ENCODE data around the gene CEP295NL.
A peak's percentile ranks its signal among the peaks of the same experiment; 100 is the strongest.
"Not testable (repeated sequence)": the region's sequence is repeated elsewhere in the genome, so short reads cannot be mapped to it uniquely, and the experiment has no call there.

Gene CEP295NL

GRCh38 chr17:78912082-78912481 lies 9.1 kb upstream of the CEP295NL start:
- no peak for DNase-seq (ENCODE audit: low read depth)
- H3K4me3 ChIP-seq (ENCODE audit: low read depth, low read length) = no peak overlapping the region
- TF ChIP-seq POLR2A (IDR thresholded peaks at IDR 0.05; ENCODE audit: extremely low read depth, insufficient read length) = no peak
- TF ChIP-seq MYC (IDR thresholded peaks at IDR 0.05; ENCODE audit: low read depth, low read length) = no peak
- no peak for TF ChIP-seq CTCF (IDR thresholded peaks at IDR 0.05; ENCODE audit: low read depth, low read length)
- TF ChIP-seq MAX (IDR thresholded peaks at IDR 0.05; ENCODE audit: low read depth, low read length) = no peak

- DNase-seq (ENCODE audit: low read depth); H3K4me3 ChIP-seq (ENCODE audit: low read depth, low read length): not testable (repeated sequence)
Observed at GRCh38 chr17:78911543-78911942, 8.5 kb upstream of the CEP295NL start.

- peak; percentile 55 for DNase-seq (ENCODE audit: low read depth)
- no peak overlapping the region for H3K4me3 ChIP-seq (ENCODE audit: low read depth, low read length)
- TF ChIP-seq MAX (IDR thresholded peaks at IDR 0.05; ENCODE audit: low read depth, low read length) = no peak
- TF ChIP-seq CTCF (IDR thresholded peaks at IDR 0.05; ENCODE audit: low read depth, low read length) = no peak
- TF ChIP-seq POLR2A (IDR thresholded peaks at IDR 0.05; ENCODE audit: extremely low read depth, insufficient read length) = no peak
- TF ChIP-seq MYC (IDR thresholded peaks at IDR 0.05; ENCODE audit: low read depth, low read length) = no peak
Observed at GRCh38 chr17:78910497-78911284, 7.7 kb upstream of the CEP295NL start.

GRCh38 chr17:78908426-78908825 lies 5.4 kb upstream of the CEP295NL start:
- DNase-seq (ENCODE audit: low read depth) = no peak
- TF ChIP-seq CTCF (IDR thresholded peaks at IDR 0.05; ENCODE audit: low read depth, low read length) = no peak
- TF ChIP-seq POLR2A (IDR thresholded peaks at IDR 0.05; ENCODE audit: extremely low read depth, insufficient read length) = no peak
- no peak for TF ChIP-seq MAX (IDR thresholded peaks at IDR 0.05; ENCODE audit: low read depth, low read length)
- no peak for TF ChIP-seq MYC (IDR thresholded peaks at IDR 0.05; ENCODE audit: low read depth, low read length)
- no peak overlapping the region for H3K4me3 ChIP-seq (ENCODE audit: low read depth, low read length)

- TF ChIP-seq MYC (IDR thresholded peaks at IDR 0.05; ENCODE audit: low read depth, low read length) = no peak
- TF ChIP-seq CTCF (IDR thresholded peaks at IDR 0.05; ENCODE audit: low read depth, low read length) = no peak
- no peak for TF ChIP-seq MAX (IDR thresholded peaks at IDR 0.05; ENCODE audit: low read depth, low read length)
- TF ChIP-seq POLR2A (IDR thresholded peaks at IDR 0.05; ENCODE audit: extremely low read depth, insufficient read length) = no peak
- H3K4me3 ChIP-seq (ENCODE audit: low read depth, low read length) = no peak overlapping the region
- DNase-seq (ENCODE audit: low read depth) = no peak
Observed at GRCh38 chr17:78905541-78905940, 2.5 kb upstream of the CEP295NL start.

- TF ChIP-seq MAX (IDR thresholded peaks at IDR 0.05; ENCODE audit: low read depth, low read length) (no peak), CTCF (IDR thresholded peaks at IDR 0.05; ENCODE audit: low read depth, low read length) (no peak), MYC (IDR thresholded peaks at IDR 0.05; ENCODE audit: low read depth, low read length) (no peak), POLR2A (IDR thresholded peaks at IDR 0.05; ENCODE audit: extremely low read depth, insufficient read length) (no peak)
- DNase-seq (ENCODE audit: low read depth) = no peak
Observed at GRCh38 chr17:78905116-78905515, 2.1 kb upstream of the CEP295NL start.

More at GRCh38 chr17:78905116-78905515, 2.1 kb upstream of the CEP295NL start:
- no peak overlapping the region for H3K4me3 ChIP-seq (ENCODE audit: low read depth, low read length)
